Frontal cortex (tissue), 4 donors: ENCODE data around the gene ABR. TPM values are rescaled to one million over a fixed set of nuclear protein-coding genes. Genes with fewer than 3 reads are reported as not detected.
"Not testable (repeated sequence)": the region's sequence is repeated elsewhere in the genome, so short reads cannot be mapped to it uniquely, and the experiment has no call there.

Experiments
- DNase-seq, 2 donors: peaks; one replicate each; pipeline ENCODE4 v3.0.0; 2012; ENCODE audit warnings: low spot score in 2 of 2
- FAIRE-seq: peaks from 2 replicates; lab custom pipeline; 2012; peaks lifted over from hg19 to GRCh38; lab: Jason Lieb, UNC
- total RNA-seq: library from RNA; depleted of rRNA; stranded (reverse); fragments of >200 nt; gene quantifications from one replicate; pipeline ENCODE4 v1.2.3, GENCODE V29; 2014
- donor health status: control.
- donor health status: control.
- donor health status: control.

ABR gene
- total RNA-seq, 1 donor from 2014 or later = 123 TPM

DNA sequence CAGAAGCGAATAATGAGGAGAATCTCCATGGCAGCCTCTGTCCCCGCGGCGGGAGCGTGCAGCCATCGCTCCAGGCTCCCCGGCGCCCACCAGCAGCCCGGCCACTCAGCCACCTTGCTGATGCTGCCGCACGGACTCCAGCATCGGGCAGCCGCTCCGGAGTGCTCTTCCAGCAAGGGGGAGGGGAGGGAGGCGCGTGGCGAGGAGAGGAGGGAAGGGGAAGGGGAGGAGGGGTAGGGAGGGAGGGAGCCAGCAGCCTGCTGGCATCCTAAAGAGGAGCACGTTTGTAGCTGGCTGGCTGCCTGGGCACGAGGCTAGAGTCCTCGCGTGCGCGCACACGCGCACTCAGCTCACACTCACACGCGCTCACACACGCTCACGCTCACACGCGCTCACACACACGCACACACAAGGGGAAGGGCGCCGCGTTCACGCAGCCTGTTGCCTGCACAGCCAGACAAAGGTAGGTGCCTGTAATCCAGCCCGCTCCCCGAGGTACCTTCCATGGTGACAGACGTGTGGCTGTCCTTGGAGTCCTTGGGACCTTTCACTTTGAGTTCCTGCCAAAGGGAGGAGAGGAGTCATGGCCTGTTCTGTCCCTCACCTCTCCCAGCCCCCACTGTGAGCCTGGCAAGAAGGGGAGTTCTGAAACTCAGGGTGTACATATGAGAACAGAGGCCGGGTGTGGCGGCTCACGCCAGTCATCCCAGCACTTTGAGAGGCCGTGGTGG lies 100.8 kb downstream of the ABR start:
- FAIRE-seq = no peak
- DNase-seq = no peak

DNA sequence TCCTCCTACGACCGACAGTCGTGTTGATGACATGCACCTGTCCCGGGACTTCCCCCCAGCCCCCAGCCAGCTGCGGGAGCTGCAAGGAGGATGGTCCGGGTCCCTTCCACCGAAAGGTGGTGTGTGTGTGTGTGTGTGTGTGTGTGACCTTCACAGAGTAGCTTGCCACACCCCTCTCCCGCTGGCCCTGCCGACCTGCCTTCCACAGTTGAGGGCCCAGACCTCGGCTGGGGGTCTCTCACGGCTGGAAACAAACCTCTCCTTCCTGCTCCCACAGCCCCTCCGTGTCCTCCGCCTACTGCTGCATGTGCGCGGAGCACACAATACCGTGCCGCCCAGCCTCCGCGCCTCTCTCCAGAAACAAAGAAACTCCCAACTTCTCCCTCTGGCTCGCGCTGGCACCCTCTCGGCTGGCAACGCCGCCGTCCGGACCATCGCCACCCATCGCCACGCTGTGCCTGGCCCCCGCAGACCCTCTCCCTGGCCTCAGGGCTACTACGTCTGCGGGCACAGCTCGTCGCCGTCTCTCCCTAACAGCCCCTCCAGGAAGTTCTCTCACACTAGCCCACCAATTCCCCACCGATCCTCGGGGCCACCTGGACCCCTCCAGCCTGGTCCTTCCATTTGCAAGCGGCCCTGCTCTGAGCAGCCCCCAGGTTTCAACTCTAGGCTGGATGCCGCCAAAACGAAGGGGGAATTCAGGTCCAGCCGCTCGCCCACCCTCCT lies 101.6 kb downstream of the ABR start:
- no peak for FAIRE-seq

DNA sequence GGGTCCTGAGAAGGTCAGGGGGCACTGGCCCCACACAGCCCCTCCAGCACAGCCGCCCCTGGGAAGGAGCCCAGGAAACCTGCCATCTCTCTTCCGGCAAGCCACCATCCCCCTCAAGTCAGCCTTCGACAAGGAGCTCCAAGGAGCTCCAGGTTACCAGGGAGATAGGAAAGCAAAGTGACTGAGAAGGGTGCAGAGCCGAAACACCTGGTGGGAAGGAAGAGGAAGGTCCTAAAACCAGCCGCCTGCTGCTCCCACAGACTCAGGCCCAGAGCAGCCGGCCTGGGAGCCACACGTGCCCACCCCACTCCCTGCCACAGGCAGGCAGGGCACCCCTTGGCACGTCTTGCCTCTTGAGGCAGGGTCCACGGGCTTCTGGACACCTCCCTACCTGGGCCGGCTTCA lies 102.2 kb downstream of the ABR start:
- DNase-seq (no peak), FAIRE-seq (no peak)

More for the DNA sequence above, 101.6 kb downstream of the ABR start:
- no peak for DNase-seq

- FAIRE-seq (no peak), DNase-seq (no peak)
Observed at GRCh38 chr17:1076982-1077302, 102.8 kb downstream of the ABR start.

GRCh38 chr17:1076299-1076981 lies 103.3 kb downstream of the ABR start:
- FAIRE-seq (no peak), DNase-seq (no peak)

DNA sequence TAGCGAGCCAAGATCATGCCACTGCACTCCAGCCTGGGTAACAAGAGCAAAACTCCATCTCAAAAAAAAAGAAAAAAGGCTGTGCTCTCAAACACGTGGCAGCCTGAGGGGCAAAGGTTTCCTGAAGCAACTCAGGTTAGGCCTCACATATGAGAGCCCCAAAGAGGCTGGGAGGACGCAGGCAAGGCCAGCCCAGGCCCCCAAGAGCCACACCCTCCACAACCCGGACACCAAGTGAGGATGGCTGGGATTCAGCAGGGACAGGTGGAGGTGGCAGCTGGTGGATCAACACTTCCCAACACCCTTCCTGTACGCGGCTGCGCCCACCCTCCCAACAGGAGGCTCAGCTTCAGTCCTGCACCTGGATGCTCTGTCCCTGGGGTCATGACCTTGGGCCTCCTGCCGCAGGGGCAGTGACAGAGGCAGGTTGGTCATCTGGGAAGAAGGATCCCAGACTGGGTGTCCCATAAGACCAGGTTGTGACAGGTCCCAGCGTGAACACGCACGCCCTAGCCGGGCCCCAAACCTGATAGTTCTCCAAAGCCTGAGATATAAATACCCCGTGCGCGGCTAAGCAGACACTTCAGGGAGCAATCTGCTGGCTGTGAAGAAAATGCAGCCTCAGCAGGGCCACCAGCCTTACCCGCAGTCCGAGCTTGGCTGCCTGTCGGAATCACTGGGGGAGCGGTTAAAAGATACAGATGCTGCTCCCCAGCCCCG lies 104.7 kb downstream of the ABR start:
- FAIRE-seq = no peak
- no peak for DNase-seq

GRCh38 chr17:1073963-1074625 lies 105.7 kb downstream of the ABR start:
- FAIRE-seq, DNase-seq: not testable (repeated sequence)

DNA sequence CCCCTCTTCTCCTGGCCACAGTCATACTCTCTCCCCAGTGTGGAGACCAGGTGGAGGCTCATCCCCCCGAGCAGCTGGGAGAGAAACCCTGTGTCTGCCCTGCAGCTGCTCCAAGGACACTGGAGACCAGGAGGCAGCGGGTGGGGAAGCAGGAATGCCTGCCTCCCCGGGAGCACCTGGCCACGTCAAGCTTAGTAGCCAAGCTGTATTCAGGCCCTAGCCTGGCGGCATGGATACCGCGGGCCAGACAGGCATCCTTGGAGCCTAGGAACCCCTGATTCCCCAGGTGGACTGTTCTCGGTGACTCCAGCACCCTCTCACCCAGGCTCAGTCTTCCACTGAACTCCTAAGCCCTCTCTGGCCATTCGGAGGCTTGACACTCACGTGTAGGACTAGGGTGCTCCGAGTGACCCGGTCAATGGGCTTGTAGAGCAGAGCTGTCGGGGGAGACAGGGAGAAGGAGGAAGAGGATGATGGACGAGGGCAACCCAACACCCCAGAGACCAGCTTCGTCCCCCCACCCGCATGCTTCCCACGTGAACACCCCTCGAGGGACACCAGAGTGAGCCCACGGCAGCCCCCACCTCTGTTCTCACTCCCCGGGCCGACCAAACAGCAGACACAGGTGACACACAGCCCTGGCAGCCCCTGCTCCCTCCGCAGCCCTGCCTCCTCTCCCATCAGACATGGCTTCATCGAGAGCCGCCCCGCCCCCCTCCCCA lies 106.4 kb downstream of the ABR start:
- FAIRE-seq (no peak), DNase-seq (no peak)

GRCh38 chr17:1072551-1072961 lies 107.2 kb downstream of the ABR start:
- DNase-seq = no peak
- no peak for FAIRE-seq

DNA sequence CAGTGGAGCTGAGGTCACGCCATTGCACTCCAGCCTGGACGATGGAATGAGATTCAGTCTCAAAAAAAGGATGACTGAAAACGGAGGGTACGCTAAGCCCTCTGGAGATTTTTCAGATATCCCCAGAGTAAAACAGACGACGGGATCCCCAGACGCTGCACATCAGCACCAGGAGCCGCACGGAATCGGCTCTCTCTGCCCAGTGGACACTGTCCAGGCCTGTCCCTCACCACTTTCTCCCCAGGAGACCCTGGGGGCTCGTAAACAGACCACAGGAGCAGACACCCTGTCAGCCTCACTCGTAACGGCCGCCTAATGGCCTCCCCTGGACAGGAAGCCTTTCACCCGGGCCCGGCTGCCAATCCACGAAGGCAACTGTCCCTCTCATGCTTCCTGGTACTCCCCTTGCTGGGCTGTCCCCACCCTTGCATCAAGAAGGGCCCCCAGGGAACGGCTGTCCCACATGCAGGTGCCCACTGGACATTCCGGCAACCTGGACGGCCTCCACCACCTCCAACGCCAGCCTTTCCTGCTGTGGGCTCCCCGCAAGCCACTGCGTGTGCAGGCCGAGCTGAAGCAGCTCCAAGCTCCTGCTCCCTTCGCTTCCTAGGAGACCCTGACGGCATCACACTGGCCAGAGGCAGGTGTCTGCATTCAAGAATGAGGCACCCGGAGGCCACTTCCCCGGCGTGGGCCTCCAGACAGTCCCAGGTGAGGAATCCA lies 108.5 kb downstream of the ABR start:
- FAIRE-seq (no peak), DNase-seq (no peak)

DNA sequence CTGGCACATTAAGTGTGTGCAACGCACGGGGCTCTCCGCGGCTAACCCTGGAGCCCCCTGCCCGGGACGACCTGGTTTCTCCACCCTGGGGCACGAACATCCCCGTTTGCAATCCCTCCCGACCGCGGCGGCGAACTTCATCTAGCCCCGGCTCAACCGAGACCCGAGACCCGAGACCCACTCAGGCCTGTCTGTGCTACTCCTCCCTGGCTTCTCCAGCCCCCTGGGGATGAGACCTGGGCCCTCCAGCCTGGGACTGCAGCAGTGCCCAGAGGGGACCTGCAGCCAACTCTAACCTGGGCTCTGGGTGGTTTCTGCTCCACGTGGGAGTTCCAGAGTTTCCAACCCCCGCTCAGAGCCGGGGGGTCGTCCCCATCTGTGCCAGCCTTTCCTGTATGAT lies 109.4 kb downstream of the ABR start:
- DNase-seq (no peak), FAIRE-seq (no peak)

- DNase-seq = no peak
- FAIRE-seq = no peak
Observed at GRCh38 chr17:1069847-1070246, 109.9 kb downstream of the ABR start.

GRCh38 chr17:1068356-1068755 lies 111.4 kb downstream of the ABR start:
- FAIRE-seq = no peak
- no peak for DNase-seq

DNA sequence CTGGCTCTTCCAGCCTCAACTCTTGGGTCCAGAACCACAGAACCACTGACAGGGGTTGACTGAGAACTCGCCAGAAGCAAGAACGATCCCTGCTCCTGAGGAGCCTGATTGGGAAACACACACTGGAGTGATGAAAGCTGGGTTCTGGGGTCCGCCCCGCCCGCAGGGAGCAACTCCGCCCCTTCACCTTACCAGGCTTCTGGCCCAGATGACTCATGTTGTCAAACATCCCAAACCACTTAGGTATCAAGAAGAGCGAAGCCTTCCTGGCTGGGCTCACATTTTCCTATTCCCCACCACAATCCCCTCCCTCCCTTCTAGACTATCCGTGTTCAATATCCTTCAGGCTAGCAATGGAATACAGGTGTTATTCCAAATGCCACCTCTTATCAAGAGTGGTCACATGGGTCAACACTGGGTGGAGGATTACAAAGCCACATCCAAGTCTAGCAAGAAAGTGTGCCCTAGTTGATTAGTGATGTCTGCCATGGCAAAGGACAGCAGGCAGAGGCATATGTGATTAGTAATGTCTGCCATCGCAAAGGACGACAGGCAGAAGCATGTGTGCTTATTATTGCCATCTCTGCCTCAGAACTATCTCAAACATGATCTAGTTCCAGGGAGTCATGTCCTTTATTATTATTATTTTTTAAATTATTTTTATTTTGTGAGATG lies 112.4 kb downstream of the ABR start:
- FAIRE-seq (no peak), DNase-seq (no peak)

GRCh38 chr17:1065416-1065815 lies 114.4 kb downstream of the ABR start:
- not testable (repeated sequence) for FAIRE-seq, DNase-seq

DNA sequence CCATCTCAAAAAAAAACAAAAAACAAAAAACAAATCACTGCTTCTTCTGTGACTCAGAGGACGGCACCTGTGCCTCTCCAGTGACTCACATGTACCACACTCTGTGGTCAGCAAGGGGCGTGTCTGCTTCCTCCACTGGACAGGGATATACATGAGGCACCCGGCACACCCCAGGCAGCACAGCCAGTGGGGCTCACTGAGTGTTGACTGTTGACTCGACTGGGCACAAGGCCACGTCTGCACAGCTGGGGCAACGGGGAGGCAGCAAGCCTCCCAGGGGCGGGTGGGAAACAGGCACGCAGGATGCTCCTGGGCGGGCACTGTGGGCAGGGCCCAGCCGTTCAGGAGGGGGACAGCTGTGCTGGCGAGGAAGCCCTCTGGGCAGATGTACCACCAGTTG lies 118.8 kb downstream of the ABR start:
- FAIRE-seq = no peak
- no peak for DNase-seq

DNA sequence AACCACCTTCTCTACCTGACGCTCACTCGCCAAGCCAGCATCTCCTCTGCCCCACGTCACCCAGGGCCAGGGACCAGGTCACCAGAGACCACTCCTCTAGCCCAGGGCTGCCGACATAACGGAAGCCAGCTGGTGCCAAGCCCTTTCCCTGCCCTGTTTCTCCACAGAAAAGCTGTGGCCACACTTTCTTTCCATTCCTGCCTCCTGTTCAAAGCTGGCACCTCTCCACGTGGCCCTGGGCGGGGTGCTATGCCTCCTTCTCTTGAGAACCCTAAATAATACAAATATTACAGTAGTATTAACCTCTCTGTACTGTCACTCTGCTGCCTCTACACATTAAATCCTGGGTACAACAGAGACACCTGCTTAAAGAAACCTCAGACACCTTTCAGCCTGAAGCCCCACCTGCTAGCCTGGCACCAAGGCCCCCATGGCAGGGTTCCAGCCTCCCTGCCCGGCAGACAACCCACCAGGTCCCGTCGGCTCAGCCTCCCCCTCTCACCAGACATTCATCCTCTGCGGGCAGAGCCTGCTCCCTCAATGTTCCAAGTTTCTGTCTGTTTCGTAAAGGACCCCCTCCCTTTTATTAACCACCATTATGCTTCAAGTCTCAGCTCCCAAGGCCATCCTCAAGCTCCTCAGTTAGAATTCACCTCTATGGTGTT lies 120.5 kb downstream of the ABR start:
- FAIRE-seq = no peak
- DNase-seq = no peak
